DMS53 (cell line): ENCODE data around the gene FAM186B.

ENCODE experiments used
- DNase-seq: peaks from one replicate; lab custom pipeline; 2025; lab: John Stamatoyannopoulos, UW

FAM186B gene

DNA sequence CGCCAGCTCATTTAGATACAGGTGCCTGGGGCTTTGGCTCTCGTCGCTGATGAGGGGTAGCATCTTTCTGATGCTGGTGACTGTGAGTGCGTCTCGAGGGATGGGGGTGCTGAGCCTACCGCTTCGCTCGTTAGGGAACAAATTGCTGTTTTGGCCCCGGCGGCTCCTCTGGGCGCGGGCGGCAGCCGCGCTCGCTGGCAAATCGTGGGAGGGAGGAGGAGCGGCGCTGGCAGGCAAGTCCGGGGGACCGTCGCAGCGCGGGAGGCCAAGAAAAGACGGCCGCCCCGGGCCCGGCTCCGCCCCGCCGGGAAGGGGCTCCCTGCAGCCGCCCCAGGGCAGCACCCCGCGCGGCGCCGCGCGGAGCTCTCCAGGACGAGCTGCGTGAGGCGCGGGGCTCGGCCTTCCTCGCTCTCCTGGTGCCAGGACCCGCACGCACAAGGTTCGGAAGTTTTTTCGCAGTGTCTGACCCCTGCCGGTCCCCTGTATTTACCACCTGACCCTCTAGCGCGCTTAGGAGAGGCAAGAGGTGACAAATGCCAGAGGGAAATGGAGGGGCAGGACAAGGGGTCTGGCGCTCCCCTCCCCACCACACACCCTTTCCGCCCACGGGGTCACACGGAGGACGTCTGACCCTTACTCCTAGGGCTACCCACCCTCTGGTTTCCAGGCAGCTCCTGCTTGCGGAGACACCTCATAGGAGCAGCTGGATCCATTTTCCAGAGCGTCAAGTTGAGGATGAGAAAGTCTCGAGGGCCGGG lies 67.5 kb downstream of the FAM186B start:
- peak; percentile 59 for DNase-seq
